HepG2 (cell line): ENCODE results near the gene ANTKMT. TPM values are rescaled to one million over a fixed set of nuclear protein-coding genes. Genes with fewer than 3 reads are reported as not detected.

ENCODE experiments used
- FOSL2 ChIP-seq: sonication (generic); formaldehyde crosslinking; IDR thresholded peaks from 2 replicates; pipeline ENCODE4 v1.4.0; 2020; ENCODE audit warnings: missing genetic modification reagents
- ISL2 ChIP-seq: sonication (generic); formaldehyde crosslinking; IDR thresholded peaks from 2 replicates; pipeline ENCODE4 v1.5.0; 2020; ENCODE audit warnings: missing genetic modification reagents
- KAT8 ChIP-seq: IDR thresholded peaks from 2 replicates; pipeline ENCODE4 v1.6.1; 2016; ENCODE audit warnings: missing genetic modification reagents, missing compliant biosample characterization
- MAFK ChIP-seq, 2 experiments: IDR thresholded peaks in 1 of 2; conservative IDR thresholded peaks in 1 of 2; 2 replicates each; pipeline ENCODE4 v1.6.1; 2011; ENCODE audit warnings: improper control_type of control experiment in 2 of 2, low read length in 2 of 2
- MAX ChIP-seq: IDR thresholded peaks from 2 replicates; pipeline ENCODE4 v1.6.1; 2012; ENCODE audit warnings: inconsistent platforms
- MED8 ChIP-seq: sonication (generic); formaldehyde crosslinking; IDR thresholded peaks from 2 replicates; pipeline ENCODE4 v1.8.1; 2023; ENCODE audit warnings: mild to moderate bottlenecking, missing genetic modification reagents; ENCODE audit not compliant: insufficient replicate concordance
- MTERF4 ChIP-seq: sonication (generic); formaldehyde crosslinking; IDR thresholded peaks from 2 replicates; pipeline ENCODE4 v1.8.0; 2023; ENCODE audit warnings: mild to moderate bottlenecking, missing genetic modification reagents
- NFIB ChIP-seq: sonication (generic); formaldehyde crosslinking; IDR thresholded peaks from 2 replicates; pipeline ENCODE4 v1.9.0; 2021; ENCODE audit warnings: missing genetic modification reagents, mild to moderate bottlenecking, borderline replicate concordance
- NR2F6 ChIP-seq, 2 experiments: IDR thresholded peaks; 2 replicates each; pipeline ENCODE4 v1.6.1; 2016; ENCODE audit warnings: antibody characterized with exemption in 1 of 2, mild to moderate bottlenecking in 1 of 2
- PRPF4 ChIP-seq: fragments of 200-400 bp; formaldehyde crosslinking; IDR thresholded peaks from 2 replicates; pipeline ENCODE4 v1.6.1; 2016; ENCODE audit warnings: low read length, low read depth; ENCODE audit not compliant: poor library complexity, severe bottlenecking
- RARA ChIP-seq: IDR thresholded peaks from 2 replicates; pipeline ENCODE4 v1.6.1; 2016; ENCODE audit warnings: missing genetic modification reagents, missing compliant biosample characterization
- SMAD1 ChIP-seq: sonication (generic); formaldehyde crosslinking; IDR thresholded peaks from 2 replicates; pipeline ENCODE4 v1.4.0; 2020; ENCODE audit warnings: missing genetic modification reagents, low read depth, mild to moderate bottlenecking, borderline replicate concordance
- U2AF1 ChIP-seq: fragments of 200-400 bp; formaldehyde crosslinking; optimal IDR thresholded peaks from 2 replicates; pipeline ENCODE3; 2017; ENCODE audit warnings: mild to moderate bottlenecking, low read depth, low read length
- USF2 ChIP-seq, 2 experiments: sonication (generic) in 1 of 2; formaldehyde crosslinking in 1 of 2; IDR thresholded peaks; 2 replicates each; pipeline versions ENCODE4 v1.5.1 to v1.6.1; 2011 to 2020; ENCODE audit warnings: borderline replicate concordance in 1 of 2, low read depth in 1 of 2, low read length in 1 of 2, mild to moderate bottlenecking in 1 of 2, missing genetic modification reagents in 1 of 2, moderate library complexity in 1 of 2
- ZFY ChIP-seq: sonication (generic); formaldehyde crosslinking; IDR thresholded peaks from 2 replicates; pipeline ENCODE4 v1.4.0; 2020; ENCODE audit warnings: missing genetic modification reagents
- ZNF142 ChIP-seq: sonication (generic); formaldehyde crosslinking; IDR thresholded peaks from 2 replicates; pipeline ENCODE4 v1.4.0; 2020; ENCODE audit warnings: missing genetic modification reagents
- ZNF232 ChIP-seq: sonication (generic); formaldehyde crosslinking; IDR thresholded peaks from 2 replicates; pipeline ENCODE4 v1.4.0; 2020; ENCODE audit warnings: missing genetic modification reagents, borderline replicate concordance
- ZNF253 ChIP-seq: sonication (generic); formaldehyde crosslinking; IDR thresholded peaks from 2 replicates; pipeline ENCODE4 v1.8.0; 2022; ENCODE audit warnings: mild to moderate bottlenecking, missing genetic modification reagents, borderline replicate concordance
- ZNF552 ChIP-seq: sonication (generic); formaldehyde crosslinking; IDR thresholded peaks from 2 replicates; pipeline ENCODE4 v1.9.0; 2022; ENCODE audit warnings: missing genetic modification reagents, mild to moderate bottlenecking, borderline replicate concordance
- polyA plus RNA-seq, 8 experiments: library from polyadenylated mRNA; depleted of rRNA in 3 of 8; stranded (reverse) in 7 of 8; unstranded in 1 of 8; fragments of >200 nt; fragmentation: Illumina TruSeq in 4 of 8; extraction: Trizol in 4 of 8; gene quantifications; 2 replicates each; pipeline versions ENCODE4 v1.2.1 to v1.2.3, GENCODE V29; 2011 to 2016; ENCODE audit warnings: low read depth in 4 of 8, missing spikeins in 1 of 8, mixed read lengths in 1 of 8; ENCODE audit not compliant: insufficient read depth in 1 of 8
- total RNA-seq, 5 experiments: library from RNA; depleted of rRNA; stranded (reverse); fragments of >200 nt; fragmentation: Illumina TruSeq; extraction: Trizol; gene quantifications; 2 replicates each; pipeline ENCODE4 v1.2.3, GENCODE V29; 2016; ENCODE audit warnings: low read depth in 1 of 5

The ANTKMT gene
- total and polyA plus RNA-seq, 2 of the 13 experiments (the other 11 are each of a cell fraction or from before 2014, with no cell fraction given): 7.5 to 47.8 TPM

- TF ChIP-seq RARA (CRISPR knock-in tag) (no peak), NR2F6 (IDR thresholded peaks at IDR 0.05) (no peak), NR2F6 (CRISPR knock-in tag; IDR thresholded peaks at IDR 0.05) (no peak), MTERF4 (CRISPR knock-in tag) (peak; percentile 96), PRPF4 (no peak), MED8 (peak; percentile 15), ZFY (peak; percentile 99), MAFK (conservative IDR thresholded peaks at IDR 0.05 in 1 of 2, IDR thresholded peaks at IDR 0.05 in 1 of 2; ENCODE audit: low read length in 2 of 2) (no peak), U2AF1 (no peak), USF2 (IDR thresholded peaks at IDR 0.05; ENCODE audit: low read depth, low read length) (no peak), USF2 (CRISPR knock-in tag; IDR thresholded peaks at IDR 0.05; ENCODE audit: borderline replicate concordance) (no peak), KAT8 (CRISPR knock-in tag) (peak; percentile 74), ISL2 (CRISPR knock-in tag) (0 out of 2 replicates have a peak, but pooled peaks have one; percentile 11), SMAD1 (CRISPR knock-in tag) (no peak), ZNF142 (CRISPR knock-in tag) (peak; percentile 72; the same call in 1 of the 2 replicates), NFIB (no peak), MAX (peak; percentile 97), ZNF232 (peak; percentile 79; the same call in 1 of the 2 replicates), ZNF253 (CRISPR knock-in tag) (0 out of 2 replicates have a peak, but pooled peaks have one; percentile 20), FOSL2 (CRISPR knock-in tag) (no peak), ZNF552 (CRISPR knock-in tag) (0 out of 2 replicates have a peak, but pooled peaks have one; percentile 63)
Observed at GRCh38 chr16:720990-721764, at the start of gene ANTKMT (continued).
